GM12891 (cell line): ENCODE measurements around the gene CETN2.
"Not testable (repeated sequence)": the region's sequence is repeated elsewhere in the genome, so short reads cannot be mapped to it uniquely, and the experiment has no call there.

Experiments
- DNase-seq: peaks from one replicate; pipeline ENCODE4 v3.0.0; 2011; ENCODE audit warnings: low spot score; ENCODE audit not compliant: insufficient read length
- FAIRE-seq: peaks from 2 replicates; lab custom pipeline; 2011; peaks lifted over from hg19 to GRCh38; lab: Jason Lieb, UNC
- PAX5 ChIP-seq: IDR thresholded peaks from 2 replicates; pipeline ENCODE4 v1.6.1; 2011; ENCODE audit warnings: low read length, moderate library complexity, mild to moderate bottlenecking; ENCODE audit not compliant: insufficient read depth, severe bottlenecking
- POLR2A ChIP-seq: IDR thresholded peaks from 2 replicates; pipeline ENCODE4 v1.6.1; 2011; ENCODE audit warnings: low read depth, low read length, control low read depth
- POLR2AphosphoS5 ChIP-seq: IDR thresholded peaks from 2 replicates; pipeline ENCODE4 v1.6.1; 2011; ENCODE audit warnings: low read depth, low read length, control low read depth
- POU2F2 ChIP-seq: IDR thresholded peaks from 2 replicates; pipeline ENCODE4 v1.6.1; 2011; ENCODE audit warnings: low read depth, mild to moderate bottlenecking, control low read depth, low read length, moderate library complexity
- SPI1 ChIP-seq: IDR thresholded peaks from 2 replicates; pipeline ENCODE4 v1.6.1; 2011; ENCODE audit warnings: low read depth, low read length, control low read depth
- TAF1 ChIP-seq: IDR thresholded peaks from 2 replicates; pipeline ENCODE4 v1.6.1; 2011; ENCODE audit warnings: low read depth, low read length, control low read depth

Gene CETN2

DNA sequence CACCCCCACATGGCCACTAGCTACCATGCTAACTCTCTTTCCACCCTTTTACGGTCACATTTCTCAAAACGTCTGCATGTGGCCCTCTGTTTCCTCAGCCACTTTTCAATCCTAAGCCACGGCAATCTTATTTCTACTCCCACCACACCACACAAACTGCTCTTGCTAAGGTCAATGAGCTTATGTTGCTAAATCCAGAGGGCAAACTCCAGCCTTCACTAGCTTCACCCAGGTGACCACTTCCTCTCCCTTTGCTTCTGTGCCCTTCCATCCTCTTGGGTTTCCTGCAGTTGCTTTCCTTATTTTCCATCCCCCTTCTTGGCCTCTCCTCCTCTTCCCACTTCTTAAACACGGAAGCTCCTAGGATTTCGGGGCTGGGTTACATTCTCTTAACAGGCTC, 16.5 kb downstream of the CETN2 start:
- TF ChIP-seq TAF1 (no peak), PAX5 (no peak), SPI1 (no peak), POU2F2 (no peak), POLR2A (no peak), POLR2AphosphoS5 (no peak)
- FAIRE-seq (no peak), DNase-seq (no peak)

DNA sequence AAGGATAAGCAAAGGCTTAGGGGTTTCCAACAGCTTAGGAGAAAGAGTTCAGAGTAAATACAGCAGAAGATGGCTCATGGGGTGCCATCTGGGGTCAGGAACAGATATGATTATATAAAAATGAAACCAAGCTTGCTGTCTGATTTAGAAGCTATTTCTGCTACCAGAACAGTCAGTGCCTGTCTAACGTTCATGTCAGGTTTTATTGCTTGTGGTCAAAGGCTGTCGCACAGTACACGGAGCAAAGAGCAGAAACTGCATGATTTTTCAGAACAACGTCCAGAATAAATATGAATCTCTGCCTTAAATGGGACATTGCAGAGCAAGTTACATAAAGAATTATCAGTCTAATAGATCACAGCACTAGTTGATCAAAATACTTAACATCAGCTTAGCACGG, 17.4 kb downstream of the CETN2 start:
- TF ChIP-seq PAX5 (no peak), POU2F2 (no peak), POLR2A (no peak), SPI1 (no peak)
- no peak for DNase-seq
- no peak for FAIRE-seq

GRCh38 chrX:152810403-152810802, 20.2 kb downstream of the CETN2 start:
- no peak for FAIRE-seq
- TF ChIP-seq POU2F2: no peak
- no peak for TF ChIP-seq SPI1
- no peak for DNase-seq

DNA sequence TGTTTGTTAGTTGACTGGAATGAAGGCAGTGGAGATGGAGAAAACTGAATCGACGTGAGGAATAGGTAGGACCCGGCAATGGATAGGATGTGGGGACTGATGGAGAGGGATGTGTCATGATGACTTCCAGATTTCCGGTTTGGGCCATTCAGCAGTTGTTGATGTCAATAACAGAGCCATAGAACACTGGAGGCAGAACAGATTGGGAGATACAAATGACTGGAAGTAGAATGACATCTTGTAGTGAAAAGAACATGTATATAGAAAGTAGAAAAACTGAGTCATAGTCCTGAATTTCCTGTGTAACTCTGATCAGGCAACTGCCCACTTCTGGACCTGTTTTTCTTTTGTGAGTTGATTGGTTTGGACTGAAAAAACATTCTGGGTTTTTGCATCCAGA, 24.5 kb downstream of the CETN2 start:
- DNase-seq: no peak
- FAIRE-seq: no peak
- TF ChIP-seq POLR2AphosphoS5: no peak
- TF ChIP-seq PAX5: no peak
- no peak for TF ChIP-seq POLR2A
- no peak for TF ChIP-seq POU2F2

DNA sequence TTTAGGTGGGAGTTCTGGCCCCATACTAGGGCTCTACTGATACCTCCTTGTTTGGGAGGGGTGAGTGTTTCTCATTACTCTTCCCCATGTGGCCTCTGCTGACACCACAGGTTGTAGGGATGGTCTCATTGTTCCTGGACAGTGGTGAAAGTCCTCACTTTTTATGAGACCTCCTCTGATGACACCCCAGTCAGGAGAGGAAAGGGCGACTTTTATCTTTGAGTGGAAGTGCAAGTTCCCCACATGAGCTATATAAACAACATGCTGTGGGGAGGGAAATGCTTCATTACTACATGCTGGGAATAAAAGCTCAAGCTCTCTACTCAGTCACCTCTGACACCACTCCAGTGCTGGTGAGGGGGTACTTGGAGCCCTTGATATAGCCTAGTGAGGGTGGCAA, 31.6 kb downstream of the CETN2 start:
- TF ChIP-seq POLR2AphosphoS5 (no peak), SPI1 (no peak), TAF1 (no peak), POU2F2 (no peak), PAX5 (no peak), POLR2A (no peak)

DNA sequence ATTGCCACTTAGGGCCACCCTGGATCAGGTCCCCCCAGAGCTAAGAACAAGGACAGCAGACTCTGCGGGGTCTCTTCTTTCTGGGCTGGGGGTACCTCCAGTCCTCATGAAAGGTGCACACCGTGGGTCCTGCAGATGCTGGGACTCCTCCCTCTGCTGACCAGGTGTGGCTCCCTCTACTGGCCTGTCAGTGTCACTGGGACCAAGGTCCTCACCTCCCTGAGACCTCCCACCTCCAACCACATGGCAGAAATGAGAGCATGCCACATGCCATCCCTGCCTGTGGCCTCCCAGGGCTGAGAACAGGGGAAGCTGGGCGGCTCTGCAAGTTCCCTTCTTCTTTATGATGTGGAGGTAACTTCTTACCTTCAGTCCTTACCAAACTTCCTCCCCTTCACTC, 43.5 kb downstream of the CETN2 start:
- peak; percentile 97 for FAIRE-seq
- not testable (repeated sequence) for DNase-seq

More for the DNA sequence above, 31.6 kb downstream of the CETN2 start:
- no peak for DNase-seq
- peak; percentile 51 for FAIRE-seq
